OCI-LY3 (cell line): ENCODE results near the gene NUDCD3.

Experiments
- H2AFZ ChIP-seq: fragments of 200-600, 300-600 bp; shearing (Covaris generic); 2 replicates; pipeline ENCODE4 v1.6.0; 2014; ENCODE audit warnings: antibody characterized with exemption, low read depth, low read length
- H3K27ac ChIP-seq: fragments of 200-600, 300-600 bp; sonication (generic); 2 replicates; pipeline ENCODE4 v1.5.1; 2014; ENCODE audit warnings: mild to moderate bottlenecking, low read length, moderate library complexity, mixed read lengths
- H3K27me3 ChIP-seq: fragments of 200-600, 300-600 bp; sonication (generic); 2 replicates; pipeline ENCODE4 v1.6.1; 2014; ENCODE audit warnings: low read depth, low read length, mixed read lengths
- H3K36me3 ChIP-seq: fragments of 200-600, 300-600 bp; sonication (generic); replicated peaks from 2 replicates; pipeline ENCODE3; 2014; ENCODE audit warnings: low read depth, low read length, mixed read lengths
- H3K4me1 ChIP-seq: fragments of 300-600, 200-600 bp; sonication (generic); 2 replicates; pipeline ENCODE4 v1.6.1; 2014; ENCODE audit warnings: low read length, mixed read lengths
- H3K4me2 ChIP-seq: fragments of 200-600, 300-600 bp; sonication (generic); 2 replicates; pipeline ENCODE4 v1.6.1; 2014; ENCODE audit warnings: low read length, mixed read lengths
- H3K4me3 ChIP-seq: fragments of 300-600, 200-600 bp; sonication (generic); 2 replicates; pipeline ENCODE4 v1.5.1; 2014; ENCODE audit warnings: antibody characterized with exemption, mild to moderate bottlenecking, low read length, moderate library complexity
- H3K79me2 ChIP-seq: fragments of 300-600, 200-600 bp; shearing (Covaris generic); 2 replicates; pipeline ENCODE4 v1.6.1; 2014; ENCODE audit warnings: mild to moderate bottlenecking, low read length, mixed read lengths
- H3K9ac ChIP-seq: fragments of 300-600, 200-600 bp; shearing (Covaris generic); 2 replicates; pipeline ENCODE4 v1.6.0; 2014; ENCODE audit warnings: mild to moderate bottlenecking, low read length, moderate library complexity
- H3K9me3 ChIP-seq: fragments of 200-600, 300-600 bp; shearing (Covaris generic); 2 replicates; pipeline ENCODE4 v1.6.1; 2014; ENCODE audit warnings: low read length, mixed read lengths; ENCODE audit not compliant: insufficient read depth
- H4K20me1 ChIP-seq: fragments of 200-600, 300-600 bp; sonication (generic); 2 replicates; pipeline ENCODE4 v1.6.1; 2016; ENCODE audit warnings: low read length, mixed read lengths; ENCODE audit not compliant: insufficient read depth
- CTCF ChIP-seq: fragments of 200-600, 300-600 bp; sonication (generic); IDR thresholded peaks from 2 replicates; pipeline ENCODE4 v1.5.1; 2014; ENCODE audit warnings: antibody characterized with exemption, low read length, low read depth
- EZH2phosphoT487 ChIP-seq: fragments of 200-600 bp; shearing (Covaris generic); IDR thresholded peaks from 2 replicates; pipeline ENCODE4 v1.6.1; 2018; ENCODE audit warnings: antibody characterized with exemption, mixed run types, low read depth

NUDCD3 gene

GRCh38 chr7:44520574-44520973 is 30.1 kb upstream of the NUDCD3 start:
- H3K4me3 ChIP-seq: no peak overlapping the region
- H3K9ac ChIP-seq: no peak overlapping the region
- TF ChIP-seq EZH2phosphoT487 (no peak), CTCF (no peak)
- no peak overlapping the region for H2AFZ ChIP-seq
- H3K27me3 ChIP-seq: no peaks in the 10 kb centered on the region
- H3K27ac ChIP-seq: no peak overlapping the region
- no peak overlapping the region for H3K4me2 ChIP-seq
- no peaks in the 10 kb centered on the region for H3K36me3 ChIP-seq
- no peaks in the 10 kb centered on the region for H3K9me3 ChIP-seq
- no peaks in the 10 kb centered on the region for H3K4me1 ChIP-seq
- H4K20me1 ChIP-seq: no peaks in the 10 kb centered on the region
- H3K79me2 ChIP-seq: no peaks in the 10 kb centered on the region

- TF ChIP-seq EZH2phosphoT487 (no peak), CTCF (no peak)
- H3K27me3 ChIP-seq: no peaks in the 10 kb centered on the region
These were observed 29.1 kb upstream of the NUDCD3 start for GRCh38 chr7:44519546-44519945.

GRCh38 chr7:44518761-44519160 is 28.3 kb upstream of the NUDCD3 start:
- H2AFZ ChIP-seq: no peak overlapping the region
- no peaks in the 10 kb centered on the region for H3K79me2 ChIP-seq
- H3K4me1 ChIP-seq: no peaks in the 10 kb centered on the region
- no peak overlapping the region for H3K4me3 ChIP-seq
- H3K27ac ChIP-seq: no peak overlapping the region
- TF ChIP-seq CTCF (no peak), EZH2phosphoT487 (no peak)
- no peaks in the 10 kb centered on the region for H3K9me3 ChIP-seq
- H3K9ac ChIP-seq: no peak overlapping the region
- H3K27me3 ChIP-seq: no peaks in the 10 kb centered on the region
- no peak overlapping the region for H3K4me2 ChIP-seq
- no peaks in the 10 kb centered on the region for H3K36me3 ChIP-seq
- H4K20me1 ChIP-seq: no peaks in the 10 kb centered on the region

More at GRCh38 chr7:44519546-44519945, 29.1 kb upstream of the NUDCD3 start:
- H3K4me3 ChIP-seq: no peak overlapping the region
- H3K79me2 ChIP-seq: no peaks in the 10 kb centered on the region
- no peaks in the 10 kb centered on the region for H3K9me3 ChIP-seq
- H2AFZ ChIP-seq: no peak overlapping the region
- H3K4me1 ChIP-seq: no peaks in the 10 kb centered on the region
- no peaks in the 10 kb centered on the region for H3K36me3 ChIP-seq
- H3K4me2 ChIP-seq: no peak overlapping the region
- H3K27ac ChIP-seq: no peak overlapping the region
- no peak overlapping the region for H3K9ac ChIP-seq
- H4K20me1 ChIP-seq: no peaks in the 10 kb centered on the region

- no peaks in the 10 kb centered on the region for H3K36me3 ChIP-seq
- H3K79me2 ChIP-seq: no peaks in the 10 kb centered on the region
- no peak overlapping the region for H2AFZ ChIP-seq
- no peak overlapping the region for H3K27ac ChIP-seq
- H4K20me1 ChIP-seq: no peaks in the 10 kb centered on the region
- H3K4me3 ChIP-seq: no peak overlapping the region
- H3K9me3 ChIP-seq: no peaks in the 10 kb centered on the region
- TF ChIP-seq EZH2phosphoT487: no peak
- TF ChIP-seq CTCF: no peak
- no peaks in the 10 kb centered on the region for H3K4me1 ChIP-seq
- no peaks in the 10 kb centered on the region for H3K27me3 ChIP-seq
- H3K9ac ChIP-seq: no peak overlapping the region
- no peak overlapping the region for H3K4me2 ChIP-seq
These were observed 26.7 kb upstream of the NUDCD3 start for GRCh38 chr7:44517175-44517574.
